Choroid plexus epithelial cell (primary cell): ENCODE data around the gene DNAH1.
"Not testable (repeated sequence)": the region's sequence is repeated elsewhere in the genome, so short reads cannot be mapped to it uniquely, and the experiment has no call there.

Experiments
- DNase-seq: peaks from one replicate; pipeline ENCODE4 v3.0.0-alpha.2; 2010; ENCODE audit warnings: low read depth
- H3K4me3 ChIP-seq: 2 replicates; pipeline ENCODE4 v1.5.1; 2011; ENCODE audit warnings: low read depth, mild to moderate bottlenecking, control low read depth, low read length, moderate library complexity
- CTCF ChIP-seq: conservative IDR thresholded peaks from 2 replicates; pipeline ENCODE4 v1.5.1; 2011; ENCODE audit warnings: low read depth, mild to moderate bottlenecking, control low read depth, inconsistent platforms, low read length, moderate library complexity

Gene DNAH1

DNA sequence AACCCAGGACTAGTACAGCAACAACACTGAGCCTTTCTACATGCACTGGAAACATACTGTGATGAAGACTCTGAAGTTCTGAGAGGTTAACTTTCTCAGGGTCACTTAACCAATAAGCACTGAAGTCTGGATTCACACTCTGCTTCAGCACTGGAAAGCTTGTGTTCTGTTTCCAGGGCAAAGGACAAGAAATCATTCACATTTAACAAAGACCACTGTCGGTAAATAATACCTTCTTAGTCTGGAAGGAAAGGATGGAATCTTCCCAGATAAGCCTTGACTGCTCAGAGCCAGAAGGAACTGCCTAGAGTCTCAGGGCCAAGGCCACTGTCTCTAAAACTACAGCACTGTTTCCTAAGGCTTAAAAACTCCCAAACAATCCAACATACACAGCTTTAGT lies 32.8 kb upstream of the DNAH1 start:
- no peak for TF ChIP-seq CTCF
- DNase-seq = no peak
- H3K4me3 ChIP-seq = no peak overlapping the region

- H3K4me3 ChIP-seq, DNase-seq: not testable (repeated sequence)
These were observed 32.1 kb upstream of the DNAH1 start for GRCh38 chr3:52284051-52284450.

- peak; percentile 66 for DNase-seq
- no peak for TF ChIP-seq CTCF
- H3K4me3 ChIP-seq = peak overlapping the region; percentile 81
These were observed 29.4 kb upstream of the DNAH1 start for GRCh38 chr3:52286777-52287110.

DNA sequence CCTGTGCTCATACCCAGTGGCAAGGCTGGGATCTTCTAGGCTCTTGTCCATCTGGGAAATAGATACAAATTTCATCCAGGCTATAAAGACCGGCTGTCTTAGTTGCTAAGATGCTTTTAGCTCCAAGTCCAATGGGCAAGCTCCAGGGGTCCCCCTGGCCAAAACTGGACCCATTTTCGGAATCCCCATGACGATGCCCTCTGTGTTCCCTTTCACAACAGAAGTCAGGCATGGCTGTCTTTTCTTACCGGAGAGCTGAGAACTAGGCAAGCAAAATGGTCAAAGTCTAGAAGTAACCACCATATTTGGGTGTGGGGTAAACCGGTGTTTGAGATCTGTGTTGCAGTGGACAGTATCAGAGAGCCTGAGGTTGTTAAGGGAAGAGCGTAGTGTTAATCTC lies 27.4 kb upstream of the DNAH1 start:
- no peak for TF ChIP-seq CTCF
- H3K4me3 ChIP-seq = peak overlapping the region; percentile 81

GRCh38 chr3:52289338-52289746 lies 26.8 kb upstream of the DNAH1 start:
- DNase-seq = no peak
- no peak overlapping the region for H3K4me3 ChIP-seq
- no peak for TF ChIP-seq CTCF

More for the DNA sequence above, 27.4 kb upstream of the DNAH1 start:
- no peak for DNase-seq

DNA sequence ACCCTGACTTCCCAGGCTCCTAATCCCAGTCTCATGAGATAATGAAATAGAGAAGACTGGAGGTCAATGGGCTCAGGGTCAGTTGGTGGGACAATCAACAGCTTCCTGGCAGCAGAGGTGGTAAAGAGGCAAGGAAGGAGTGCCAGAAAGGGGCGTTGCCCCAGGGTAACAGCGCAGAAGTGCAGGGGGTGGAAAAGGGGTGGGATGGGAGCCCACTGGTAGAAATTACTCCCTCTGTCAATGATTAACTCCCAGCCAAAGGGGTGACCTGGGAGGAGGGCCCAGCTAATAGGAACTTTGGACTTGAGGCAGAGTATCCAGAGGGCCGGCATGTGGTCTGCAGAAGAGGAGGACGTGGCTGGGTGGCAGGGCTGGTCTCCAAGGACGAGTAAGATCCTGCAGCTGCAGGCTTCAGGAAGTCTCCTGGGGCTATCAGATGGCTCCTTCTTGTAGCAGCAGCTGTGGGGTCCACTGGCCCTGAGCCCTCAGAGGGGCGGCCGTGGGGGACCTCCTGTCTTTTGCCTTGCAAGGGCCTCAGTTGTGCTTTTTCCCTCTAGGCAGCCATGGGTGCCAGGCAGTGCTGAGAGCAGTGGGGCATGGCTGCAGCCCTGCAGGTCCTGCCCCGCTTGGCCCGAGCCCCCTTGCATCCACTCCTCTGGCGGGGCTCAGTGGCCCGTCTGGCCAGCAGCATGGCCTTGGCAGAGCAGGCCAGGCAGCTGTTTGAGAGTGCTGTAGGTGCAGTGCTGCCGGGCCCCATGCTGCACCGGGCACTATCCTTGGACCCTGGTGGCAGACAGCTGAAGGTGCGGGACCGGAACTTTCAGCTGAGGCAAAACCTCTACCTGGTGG lies 26.1 kb upstream of the DNAH1 start:
- H3K4me3 ChIP-seq = no peak overlapping the region
- no peak for DNase-seq
- peak; percentile 18 for TF ChIP-seq CTCF

DNA sequence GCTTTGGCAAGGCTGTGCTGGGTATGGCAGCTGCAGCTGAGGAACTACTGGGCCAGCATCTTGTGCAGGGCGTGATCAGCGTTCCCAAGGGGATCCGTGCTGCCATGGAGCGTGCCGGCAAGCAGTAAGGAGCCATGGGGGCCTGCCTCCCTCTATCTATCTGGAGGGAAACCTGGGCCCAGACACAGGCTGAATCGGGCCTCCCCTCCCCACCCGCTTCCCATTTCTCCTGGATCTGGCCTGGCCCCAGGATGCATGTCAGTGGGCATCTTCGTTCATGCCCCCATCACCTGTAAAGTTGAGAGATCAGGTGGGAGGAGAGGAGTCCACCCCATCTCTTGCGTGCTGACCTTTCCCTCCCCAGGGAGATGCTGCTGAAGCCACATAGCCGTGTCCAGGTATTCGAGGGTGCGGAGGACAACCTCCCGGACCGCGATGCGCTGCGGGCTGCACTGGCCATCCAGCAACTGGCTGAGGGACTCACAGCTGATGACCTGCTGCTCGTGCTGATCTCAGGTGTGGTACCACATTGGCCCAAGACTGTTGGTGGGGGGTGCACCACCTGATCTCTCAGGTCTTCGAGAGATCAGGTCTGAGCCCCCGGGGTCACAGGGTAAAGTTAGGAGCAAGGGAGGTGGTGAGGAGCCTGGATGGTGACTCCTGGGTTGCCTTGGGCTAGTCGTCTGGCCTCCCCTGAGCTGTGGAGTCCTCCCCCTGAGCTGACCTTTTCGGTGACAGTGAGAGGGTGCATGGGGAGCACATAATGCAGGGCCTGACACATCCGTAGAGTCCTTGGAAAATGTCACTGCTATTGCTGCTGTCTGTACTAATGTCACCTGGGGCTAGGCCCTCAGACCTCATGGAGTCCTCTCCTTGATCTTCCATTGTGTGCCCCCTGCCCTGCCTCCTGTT lies 25.3 kb upstream of the DNAH1 start:
- no peak overlapping the region for H3K4me3 ChIP-seq
- no peak for DNase-seq
- no peak for TF ChIP-seq CTCF
